Measurements from ENCODE around the gene LIPC. TPM values are rescaled to one million over a fixed set of nuclear protein-coding genes. Genes with fewer than 3 reads are reported as not detected.

The LIPC gene
- total and polyA plus RNA-seq, 9 of the 15 experiments (the other 6 are each of a cell fraction or from before 2014, with no cell fraction given), result 0.07 to 0.41 (median 0.11) TPM; not detected in 2

DNA sequence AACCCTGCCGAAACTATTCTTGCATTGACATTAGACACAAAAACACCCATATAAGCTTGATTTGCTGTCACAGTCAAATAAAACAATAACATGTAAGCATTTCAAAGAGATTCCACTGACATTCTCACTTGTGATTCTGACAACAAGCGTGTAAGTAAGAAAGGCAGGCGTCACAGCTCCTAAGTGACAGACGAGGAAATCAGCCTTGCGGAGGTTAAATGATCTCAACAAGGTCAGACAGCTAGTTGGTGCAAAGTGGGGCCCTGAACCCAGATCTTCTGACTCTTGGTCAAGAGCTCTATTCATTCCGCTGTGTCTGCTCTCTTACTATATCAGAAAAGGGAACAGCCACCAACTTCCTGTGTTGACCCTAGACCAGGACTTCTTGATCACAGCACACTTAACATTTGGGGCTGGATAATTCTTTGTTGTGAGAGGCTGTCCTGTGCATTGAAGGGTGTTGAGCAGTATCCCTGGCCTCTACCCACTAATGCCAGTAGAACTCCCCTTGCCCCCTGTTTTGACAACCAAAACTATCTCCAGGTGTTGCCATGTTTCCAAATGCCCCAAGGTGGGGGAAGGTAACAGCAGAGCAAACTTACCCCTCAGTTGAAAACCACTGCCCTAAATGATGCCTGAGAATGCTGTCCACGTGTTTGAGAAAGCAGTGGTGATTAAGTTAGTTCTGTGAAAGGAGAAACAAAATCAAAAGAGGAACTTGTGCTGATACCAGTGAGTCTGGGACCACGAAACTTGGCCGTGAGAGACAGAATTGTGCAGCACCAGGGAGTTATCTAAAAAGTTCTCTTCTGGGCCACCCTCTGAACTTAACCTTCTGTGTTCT, 86.1 kb downstream of the LIPC start (continued):
- no peak for TF ChIP-seq ZNF407 (IDR thresholded peaks at IDR 0.05; ENCODE audit: low read depth)
